Measurements from ENCODE around the gene CAPN5. TPM values are rescaled to one million over a fixed set of nuclear protein-coding genes. Genes with fewer than 3 reads are reported as not detected.
"Not testable (repeated sequence)": the region's sequence is repeated elsewhere in the genome, so short reads cannot be mapped to it uniquely, and the experiment has no call there.

CAPN5 gene
- total and polyA plus RNA-seq, 2 of the 13 experiments (the other 11 are each of a cell fraction or from before 2014, with no cell fraction given), result 0.27 to 1.2 TPM

- TF ChIP-seq, protein P1, sequence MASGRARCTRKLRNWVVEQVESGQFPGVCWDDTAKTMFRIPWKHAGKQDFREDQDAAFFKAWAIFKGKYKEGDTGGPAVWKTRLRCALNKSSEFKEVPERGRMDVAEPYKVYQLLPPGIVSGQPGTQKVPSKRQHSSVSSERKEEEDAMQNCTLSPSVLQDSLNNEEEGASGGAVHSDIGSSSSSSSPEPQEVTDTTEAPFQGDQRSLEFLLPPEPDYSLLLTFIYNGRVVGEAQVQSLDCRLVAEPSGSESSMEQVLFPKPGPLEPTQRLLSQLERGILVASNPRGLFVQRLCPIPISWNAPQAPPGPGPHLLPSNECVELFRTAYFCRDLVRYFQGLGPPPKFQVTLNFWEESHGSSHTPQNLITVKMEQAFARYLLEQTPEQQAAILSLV (CRISPR knock-in tag; IDR thresholded peaks at IDR 0.05; ENCODE audit: borderline replicate concordance), result peak; percentile 81
- TF ChIP-seq ZNF550 (CRISPR knock-in tag; IDR thresholded peaks at IDR 0.05; ENCODE audit: borderline replicate concordance), result peak; percentile 81; the same call in 1 of the 2 replicates
- peak; percentile 56 for TF ChIP-seq PHF21A (CRISPR knock-in tag; IDR thresholded peaks at IDR 0.05)
- TF ChIP-seq GABPB1 (CRISPR knock-in tag; IDR thresholded peaks at IDR 0.05), result peak; percentile 60; the same call in 1 of the 2 replicates
- peak; percentile 25 for TF ChIP-seq ZNF883 (CRISPR knock-in tag; IDR thresholded peaks at IDR 0.05; ENCODE audit: not compliant biosample characterization)
- TF ChIP-seq ZBTB25 (CRISPR knock-in tag; IDR thresholded peaks at IDR 0.05), result no peak
Observed at GRCh38 chr11:77066229-77067042, at the start of gene CAPN5 (continued).

- H2AFZ ChIP-seq (ENCODE audit: low read length); H3K9ac ChIP-seq (ENCODE audit: insufficient read depth, low read depth, low read length); FAIRE-seq; H3K27ac ChIP-seq (ENCODE audit: extremely low read length, insufficient read depth, low read length); DNase-seq (ENCODE audit: low spot score); H3K27me3 ChIP-seq (ENCODE audit: control insufficient read depth in 1 of 2, insufficient read depth in 2 of 2, low read length in 2 of 2); intact Hi-C loops (cut with micrococcal nuclease; ENCODE audit: unreplicated experiment); H3K4me2 ChIP-seq (ENCODE audit: low read depth, low read length); H3K9me3 ChIP-seq (ENCODE audit: low read length); CTCF ChIA-PET (ENCODE audit: low intra/inter-chr PET ratio, low total read pairs); H4K20me1 ChIP-seq (ENCODE audit: insufficient read depth, low read length); POLR2A ChIA-PET; in situ Hi-C loops (cut with HindIII; ENCODE audit: extremely low pct_ligation_motif_present, low pct_unique_long_range_greater_than_20kb); H3K36me3 ChIP-seq (replicated peaks in 1 of 2; ENCODE audit: control insufficient read depth in 1 of 2, insufficient read depth in 2 of 2, low read length in 2 of 2); H3K79me2 ChIP-seq (ENCODE audit: insufficient read depth, low read length); H3K4me3 ChIP-seq (replicated peaks in 1 of 3; ENCODE audit: insufficient read depth in 1 of 3, low read depth in 2 of 3, low read length in 3 of 3); BruUV-seq (replicated peaks); ATAC-seq: not testable (repeated sequence)
- WGBS (ENCODE audit: low lambda C conversion rate), result 86% methylated on average over 2 of the region's 2 CpGs
- peaks cover 20% of the 10 kb centered on the region for H3K4me1 ChIP-seq (ENCODE audit: insufficient read depth, low read length)
Observed at GRCh38 chr11:77018396-77018924, 48.3 kb upstream of the CAPN5 start.

Measured in HepG2 (cell line).